ENCODE results near the gene POU2AF1. TPM values are rescaled to one million over a fixed set of nuclear protein-coding genes. Genes with fewer than 3 reads are reported as not detected.

The POU2AF1 gene
- total and polyA plus RNA-seq, 2 donors from 2014 or later: 0.95 to 18.5 TPM

DNA sequence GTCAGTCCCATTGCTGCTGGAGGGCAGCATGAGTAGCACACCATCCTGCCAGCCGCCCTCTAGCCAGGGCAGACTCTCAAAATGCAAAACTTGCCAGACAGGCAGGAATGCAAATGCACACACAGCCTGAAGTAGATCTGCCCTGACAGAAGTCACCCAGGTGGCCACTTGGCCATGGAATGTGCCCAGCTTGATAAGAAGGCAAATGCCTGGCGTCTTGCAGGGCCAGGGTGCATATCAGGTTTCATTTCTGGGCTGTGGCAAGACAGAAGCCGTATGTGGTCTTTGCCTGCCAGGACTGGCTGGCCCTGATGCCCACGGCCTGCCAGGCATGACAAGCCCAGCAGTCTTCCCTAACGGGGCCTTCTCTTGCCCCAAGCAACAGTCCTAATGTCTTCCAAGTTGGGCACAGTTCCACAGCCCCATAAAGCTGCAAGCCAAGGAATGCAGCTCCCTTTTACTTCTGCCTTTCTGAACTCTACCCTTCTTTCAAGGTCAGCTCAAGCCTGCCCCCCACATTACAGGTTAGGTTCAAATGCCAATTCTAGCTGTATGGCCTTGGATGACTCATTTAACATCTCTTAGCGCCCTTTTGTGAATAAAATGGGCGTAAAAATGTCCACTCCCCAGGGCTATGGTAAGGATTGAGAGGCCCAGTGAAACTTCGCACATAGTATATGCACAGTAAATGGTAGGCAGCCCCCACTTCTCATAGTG, 51.0 kb downstream of the POU2AF1 start:
- intact Hi-C loops (cut with DNase I): no loop called here
- no peak for FAIRE-seq
- Histone ChIP-seq H3K27me3 (ENCODE audit: control insufficient read depth, insufficient read depth, low read length) (no peaks in the 10 kb centered on the region), H3K36me3 (ENCODE audit: control insufficient read depth in 2 of 3, insufficient read depth in 3 of 3, low read length in 3 of 3) (no peaks in the 10 kb centered on the region), H3K9me3 (ENCODE audit: control insufficient read depth in 2 of 3, insufficient read depth in 1 of 3, low read length in 3 of 3) (no peaks in the 10 kb centered on the region), H3K9ac (ENCODE audit: low read length in 3 of 3) (no peak overlapping the region), H3K27ac (ENCODE audit: low read depth in 2 of 2, low read length in 2 of 2) (peak overlapping the region; percentile 20 to 47), H3K4me1 (ENCODE audit: control insufficient read depth in 2 of 3, insufficient read depth in 2 of 3, low read depth in 1 of 3, low read length in 3 of 3) (peaks cover 0 to 11% (median 6%) of the 10 kb centered on the region in 3 donors), H3K4me3 (ENCODE audit: low read length in 3 of 3) (no peak overlapping the region)
- DNase-seq: peak in 1 of 5 donors; percentile 21
- no peak for TF ChIP-seq CTCF (IDR thresholded peaks at IDR 0.05; ENCODE audit: borderline replicate concordance, extremely low read depth, insufficient read depth)

DNA sequence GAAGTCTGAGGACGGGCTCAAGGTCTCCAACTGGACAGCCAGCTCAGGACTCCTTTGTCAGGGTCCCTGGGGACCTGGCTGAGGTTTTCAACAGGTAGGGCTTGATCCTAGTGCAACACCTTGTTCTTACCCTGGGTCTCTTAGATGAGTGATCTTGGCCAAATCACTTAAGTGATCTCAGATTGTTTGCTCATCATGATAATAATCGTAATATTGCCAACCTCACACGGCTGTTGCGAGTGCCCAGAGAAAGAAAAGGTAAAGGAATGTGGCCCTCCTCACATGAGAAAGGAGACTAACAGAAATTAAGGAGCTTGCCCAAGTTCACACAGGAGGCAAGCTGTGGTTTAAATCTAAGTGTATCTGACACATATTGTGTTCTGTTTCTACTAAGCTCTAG, 52.3 kb downstream of the POU2AF1 start:
- no peaks in the 10 kb centered on the region for H3K27me3 ChIP-seq (ENCODE audit: control insufficient read depth, insufficient read depth, low read length)
- FAIRE-seq: no peak
- DNase-seq: no peak
- no peak overlapping the region for H3K27ac ChIP-seq (ENCODE audit: low read depth in 2 of 2, low read length in 2 of 2)
- H3K9ac ChIP-seq (ENCODE audit: low read length in 3 of 3): no peak overlapping the region
- no peak for TF ChIP-seq CTCF (IDR thresholded peaks at IDR 0.05; ENCODE audit: borderline replicate concordance, extremely low read depth, insufficient read depth)
- peaks cover 0 to 13% (median 9%) of the 10 kb centered on the region in 3 donors for H3K4me1 ChIP-seq (ENCODE audit: control insufficient read depth in 2 of 3, insufficient read depth in 2 of 3, low read depth in 1 of 3, low read length in 3 of 3)
- intact Hi-C loops (cut with DNase I): no loop called here
- no peaks in the 10 kb centered on the region for H3K9me3 ChIP-seq (ENCODE audit: control insufficient read depth in 2 of 3, insufficient read depth in 1 of 3, low read length in 3 of 3)
- no peaks in the 10 kb centered on the region for H3K36me3 ChIP-seq (ENCODE audit: control insufficient read depth in 2 of 3, insufficient read depth in 3 of 3, low read length in 3 of 3)
- no peak overlapping the region for H3K4me3 ChIP-seq (ENCODE audit: low read length in 3 of 3)

GRCh38 chr11:111325259-111325658, 53.8 kb downstream of the POU2AF1 start:
- Histone ChIP-seq H3K4me3 (ENCODE audit: low read length in 3 of 3) (no peak overlapping the region), H3K9me3 (ENCODE audit: control insufficient read depth in 2 of 3, insufficient read depth in 1 of 3, low read length in 3 of 3) (no peaks in the 10 kb centered on the region), H3K9ac (ENCODE audit: low read length in 3 of 3) (no peak overlapping the region), H3K4me1 (ENCODE audit: control insufficient read depth in 2 of 3, insufficient read depth in 2 of 3, low read depth in 1 of 3, low read length in 3 of 3) (peaks cover 0 to 25% (median 14%) of the 10 kb centered on the region in 3 donors), H3K36me3 (ENCODE audit: control insufficient read depth in 2 of 3, insufficient read depth in 3 of 3, low read length in 3 of 3) (no peaks in the 10 kb centered on the region), H3K27me3 (ENCODE audit: control insufficient read depth, insufficient read depth, low read length) (no peaks in the 10 kb centered on the region), H3K27ac (ENCODE audit: low read depth in 2 of 2, low read length in 2 of 2) (no peak overlapping the region)
- no peak for DNase-seq
- TF ChIP-seq CTCF (IDR thresholded peaks at IDR 0.05; ENCODE audit: borderline replicate concordance, extremely low read depth, insufficient read depth): no peak
- FAIRE-seq: no peak
- intact Hi-C loops (cut with DNase I): no loop called here

Data from kidney (tissue), 14 donors.